ENCODE results near the gene STX8.

DNA sequence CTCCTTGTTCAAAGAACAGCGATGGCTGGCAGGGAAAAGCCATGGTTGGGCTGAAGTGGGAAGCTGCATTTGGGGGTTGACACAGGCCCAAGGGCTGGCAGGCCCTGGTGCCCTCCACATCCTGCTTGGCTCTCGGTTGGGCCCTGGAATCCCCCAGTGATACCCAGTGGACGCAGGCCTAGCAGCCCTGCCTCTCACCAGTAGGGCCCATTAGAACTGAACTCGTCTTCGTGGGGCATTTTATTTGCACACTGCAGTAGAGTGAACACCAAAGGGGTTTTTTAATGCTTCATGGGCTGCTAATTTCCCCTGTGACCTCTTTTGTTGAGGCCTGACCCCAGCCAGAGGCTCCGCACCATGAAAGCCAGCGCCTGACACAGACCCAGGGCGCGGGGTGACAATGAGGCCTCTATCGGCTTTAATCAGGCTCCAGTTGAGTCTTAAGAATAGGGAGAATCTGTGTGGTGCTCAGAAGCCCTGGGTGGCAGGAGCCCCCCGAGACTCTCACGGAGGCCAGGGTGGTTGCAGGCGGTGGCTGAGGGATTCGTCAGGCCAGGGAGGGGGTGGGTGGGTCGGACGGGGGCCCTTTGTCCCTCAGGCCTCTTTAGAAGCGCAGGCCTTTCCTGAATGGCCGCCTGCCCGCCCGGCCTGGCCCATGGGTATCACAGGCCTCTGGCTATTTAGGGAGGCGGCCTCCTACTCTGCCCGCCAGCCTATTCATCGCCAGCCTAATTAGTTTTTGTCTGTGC is 355.0 kb downstream of the STX8 start:
- TF ChIP-seq, protein P1, sequence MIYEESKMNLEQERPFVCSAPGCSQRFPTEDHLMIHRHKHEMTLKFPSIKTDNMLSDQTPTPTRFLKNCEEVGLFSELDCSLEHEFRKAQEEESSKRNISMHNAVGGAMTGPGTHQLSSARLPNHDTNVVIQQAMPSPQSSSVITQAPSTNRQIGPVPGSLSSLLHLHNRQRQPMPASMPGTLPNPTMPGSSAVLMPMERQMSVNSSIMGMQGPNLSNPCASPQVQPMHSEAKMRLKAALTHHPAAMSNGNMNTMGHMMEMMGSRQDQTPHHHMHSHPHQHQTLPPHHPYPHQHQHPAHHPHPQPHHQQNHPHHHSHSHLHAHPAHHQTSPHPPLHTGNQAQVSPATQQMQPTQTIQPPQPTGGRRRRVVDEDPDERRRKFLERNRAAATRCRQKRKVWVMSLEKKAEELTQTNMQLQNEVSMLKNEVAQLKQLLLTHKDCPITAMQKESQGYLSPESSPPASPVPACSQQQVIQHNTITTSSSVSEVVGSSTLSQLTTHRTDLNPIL (CRISPR knock-in tag; IDR thresholded peaks at IDR 0.05; ENCODE audit: low read depth) = no peak
- TF ChIP-seq, protein P2, sequence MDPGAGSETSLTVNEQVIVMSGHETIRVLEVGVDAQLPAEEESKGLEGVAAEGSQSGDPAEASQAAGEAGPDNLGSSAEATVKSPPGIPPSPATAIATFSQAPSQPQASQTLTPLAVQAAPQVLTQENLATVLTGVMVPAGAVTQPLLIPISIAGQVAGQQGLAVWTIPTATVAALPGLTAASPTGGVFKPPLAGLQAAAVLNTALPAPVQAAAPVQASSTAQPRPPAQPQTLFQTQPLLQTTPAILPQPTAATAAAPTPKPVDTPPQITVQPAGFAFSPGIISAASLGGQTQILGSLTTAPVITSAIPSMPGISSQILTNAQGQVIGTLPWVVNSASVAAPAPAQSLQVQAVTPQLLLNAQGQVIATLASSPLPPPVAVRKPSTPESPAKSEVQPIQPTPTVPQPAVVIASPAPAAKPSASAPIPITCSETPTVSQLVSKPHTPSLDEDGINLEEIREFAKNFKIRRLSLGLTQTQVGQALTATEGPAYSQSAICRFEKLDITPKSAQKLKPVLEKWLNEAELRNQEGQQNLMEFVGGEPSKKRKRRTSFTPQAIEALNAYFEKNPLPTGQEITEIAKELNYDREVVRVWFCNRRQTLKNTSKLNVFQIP (CRISPR knock-in tag; IDR thresholded peaks at IDR 0.05; ENCODE audit: borderline replicate concordance, low read depth) = no peak
- TF ChIP-seq ISL1 (CRISPR knock-in tag; IDR thresholded peaks at IDR 0.05) = no peak
- TF ChIP-seq BACH2 (CRISPR knock-in tag; IDR thresholded peaks at IDR 0.05; ENCODE audit: borderline replicate concordance) = no peak
- TF ChIP-seq, protein P3, sequence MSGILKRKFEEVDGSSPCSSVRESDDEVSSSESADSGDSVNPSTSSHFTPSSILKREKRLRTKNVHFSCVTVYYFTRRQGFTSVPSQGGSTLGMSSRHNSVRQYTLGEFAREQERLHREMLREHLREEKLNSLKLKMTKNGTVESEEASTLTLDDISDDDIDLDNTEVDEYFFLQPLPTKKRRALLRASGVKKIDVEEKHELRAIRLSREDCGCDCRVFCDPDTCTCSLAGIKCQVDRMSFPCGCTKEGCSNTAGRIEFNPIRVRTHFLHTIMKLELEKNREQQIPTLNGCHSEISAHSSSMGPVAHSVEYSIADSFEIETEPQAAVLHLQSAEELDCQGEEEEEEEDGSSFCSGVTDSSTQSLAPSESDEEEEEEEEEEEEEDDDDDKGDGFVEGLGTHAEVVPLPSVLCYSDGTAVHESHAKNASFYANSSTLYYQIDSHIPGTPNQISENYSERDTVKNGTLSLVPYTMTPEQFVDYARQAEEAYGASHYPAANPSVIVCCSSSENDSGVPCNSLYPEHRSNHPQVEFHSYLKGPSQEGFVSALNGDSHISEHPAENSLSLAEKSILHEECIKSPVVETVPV (CRISPR knock-in tag; IDR thresholded peaks at IDR 0.05) = no peak
- no peak for TF ChIP-seq CSDC2 (CRISPR knock-in tag; IDR thresholded peaks at IDR 0.05)
- TF ChIP-seq ARNTL (CRISPR knock-in tag; IDR thresholded peaks at IDR 0.05; ENCODE audit: borderline replicate concordance, low read depth) = no peak
- no peak for TF ChIP-seq OSR1 (CRISPR knock-in tag; IDR thresholded peaks at IDR 0.05)
